Erythroblast (primary cell): ENCODE measurements around the gene PSORS1C1.

Source experiments
- GATA1 ChIP-seq: IDR thresholded peaks from 2 replicates; pipeline ENCODE4 v1.6.1; 2011; ENCODE audit warnings: low read depth, mild to moderate bottlenecking, control low read depth, low read length, moderate library complexity
- POLR2A ChIP-seq: IDR thresholded peaks from 2 replicates; pipeline ENCODE4 v1.6.1; 2011; ENCODE audit warnings: mild to moderate bottlenecking, low read length

DNA sequence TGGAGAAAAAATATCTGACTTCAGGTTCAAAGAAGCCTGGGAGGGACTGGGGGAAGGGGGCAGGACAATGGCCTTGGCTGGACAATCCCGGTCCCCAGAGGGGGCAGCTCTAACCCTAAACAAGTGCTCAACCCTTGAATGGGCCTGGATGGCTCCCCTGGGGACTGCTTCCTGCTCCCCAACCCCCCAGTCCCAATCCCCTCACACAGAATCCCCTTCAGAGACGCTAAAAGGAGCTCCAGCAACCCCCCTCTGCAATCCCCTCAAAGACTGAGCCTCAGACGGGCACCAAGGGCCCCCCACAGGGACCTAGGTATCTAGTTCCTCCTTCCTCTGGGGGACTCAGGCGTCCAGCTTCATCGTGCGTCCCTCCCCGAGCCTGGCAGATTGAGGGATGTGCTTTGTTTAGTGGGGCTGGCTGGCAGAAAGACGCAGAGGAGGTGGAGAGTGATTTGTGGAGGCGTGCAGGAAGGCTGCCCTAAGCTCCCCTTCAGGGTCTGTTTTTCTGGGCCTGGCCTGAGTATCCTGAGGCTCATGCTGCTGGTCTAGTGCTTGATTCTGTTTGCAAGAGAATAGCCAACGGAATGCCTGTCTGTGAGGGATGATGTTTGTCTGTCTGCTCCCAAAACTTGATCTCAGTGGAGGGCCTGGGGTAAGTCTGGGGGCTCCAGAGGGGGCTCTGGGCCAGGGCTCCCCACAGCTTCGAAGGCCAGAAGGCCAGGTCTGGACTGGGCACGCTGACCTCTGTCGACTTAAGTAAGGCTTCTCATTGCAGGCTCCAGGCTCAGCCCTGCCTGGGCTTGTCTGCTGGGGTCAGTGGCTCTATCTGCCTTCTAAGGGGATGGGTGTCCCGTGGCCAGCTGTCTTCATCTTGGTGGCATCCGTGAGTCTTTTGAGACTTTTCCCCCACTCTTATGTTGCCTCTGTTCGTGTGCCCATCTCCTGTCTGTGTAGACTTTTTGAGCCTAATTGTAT is 57.6 kb downstream of the PSORS1C1 start:
- TF ChIP-seq POLR2A (no peak), GATA1 (no peak)
